SK-N-SH treated with all-trans-retinoic acid at 6 μM for 48 hours (cell line): ENCODE data around the gene MARS1.

Source experiments
- ARNTL ChIP-seq: fragments of 450-650 bp; formaldehyde crosslinking; IDR thresholded peaks from 2 replicates; pipeline ENCODE4 v1.5.0; 2020; ENCODE audit warnings: low read depth, mild to moderate bottlenecking, moderate library complexity, borderline replicate concordance
- BACH2 ChIP-seq: fragments of 250-450 bp; sonication (Bioruptor Pico); IDR thresholded peaks from 2 replicates; pipeline ENCODE4 v1.9.0; 2021; ENCODE audit warnings: mild to moderate bottlenecking, borderline replicate concordance
- GLIS3 ChIP-seq: fragments of 250-450 bp; sonication (Bioruptor Pico); IDR thresholded peaks from 2 replicates; pipeline ENCODE4 v1.5.0; 2020; ENCODE audit warnings: mild to moderate bottlenecking, moderate library complexity
- ISL1 ChIP-seq: fragments of 250-450 bp; sonication (Bioruptor Pico); IDR thresholded peaks from 2 replicates; pipeline ENCODE4 v2.1.2; 2022; ENCODE audit warnings: mild to moderate bottlenecking, moderate library complexity
- RARB ChIP-seq: fragments of 250-450 bp; sonication (Bioruptor Pico); IDR thresholded peaks from 2 replicates; pipeline ENCODE4 v1.8.0; 2021; ENCODE audit warnings: mild to moderate bottlenecking, moderate library complexity
- SNAI2 ChIP-seq: fragments of 250-450 bp; sonication (Bioruptor Pico); IDR thresholded peaks from 2 replicates; pipeline ENCODE4 v1.5.0; 2020; ENCODE audit warnings: mild to moderate bottlenecking, moderate library complexity
- TCF4 ChIP-seq: fragments of 250-450 bp; sonication (Bioruptor Pico); IDR thresholded peaks from 2 replicates; pipeline ENCODE4 v1.8.0; 2021; ENCODE audit warnings: mild to moderate bottlenecking, moderate library complexity, borderline replicate concordance
- ZNF70 ChIP-seq: fragments of 450-650 bp; formaldehyde crosslinking; IDR thresholded peaks from 2 replicates; pipeline ENCODE4 v1.5.0; 2020; ENCODE audit warnings: mild to moderate bottlenecking, moderate library complexity
- ZNF8 ChIP-seq: fragments of 450-650 bp; formaldehyde crosslinking; IDR thresholded peaks from 2 replicates; pipeline ENCODE4 v1.5.0; 2020; ENCODE audit warnings: mild to moderate bottlenecking, moderate library complexity
- TF ChIP-seq, protein P1 (sequence below): fragments of 250-450 bp; sonication (Bioruptor Pico); IDR thresholded peaks from 2 replicates; pipeline ENCODE4 v1.8.0; 2020; ENCODE audit warnings: mild to moderate bottlenecking, moderate library complexity, borderline replicate concordance
- TF ChIP-seq, protein P2 (sequence below): fragments of 250-450 bp; sonication (Bioruptor Pico); IDR thresholded peaks from 2 replicates; pipeline ENCODE4 v1.5.0; 2020; ENCODE audit warnings: mild to moderate bottlenecking, moderate library complexity

GRCh38 chr12:57517187-57517586 is 29.3 kb downstream of the MARS1 start:
- TF ChIP-seq RARB, result no peak
- TF ChIP-seq, protein P1, sequence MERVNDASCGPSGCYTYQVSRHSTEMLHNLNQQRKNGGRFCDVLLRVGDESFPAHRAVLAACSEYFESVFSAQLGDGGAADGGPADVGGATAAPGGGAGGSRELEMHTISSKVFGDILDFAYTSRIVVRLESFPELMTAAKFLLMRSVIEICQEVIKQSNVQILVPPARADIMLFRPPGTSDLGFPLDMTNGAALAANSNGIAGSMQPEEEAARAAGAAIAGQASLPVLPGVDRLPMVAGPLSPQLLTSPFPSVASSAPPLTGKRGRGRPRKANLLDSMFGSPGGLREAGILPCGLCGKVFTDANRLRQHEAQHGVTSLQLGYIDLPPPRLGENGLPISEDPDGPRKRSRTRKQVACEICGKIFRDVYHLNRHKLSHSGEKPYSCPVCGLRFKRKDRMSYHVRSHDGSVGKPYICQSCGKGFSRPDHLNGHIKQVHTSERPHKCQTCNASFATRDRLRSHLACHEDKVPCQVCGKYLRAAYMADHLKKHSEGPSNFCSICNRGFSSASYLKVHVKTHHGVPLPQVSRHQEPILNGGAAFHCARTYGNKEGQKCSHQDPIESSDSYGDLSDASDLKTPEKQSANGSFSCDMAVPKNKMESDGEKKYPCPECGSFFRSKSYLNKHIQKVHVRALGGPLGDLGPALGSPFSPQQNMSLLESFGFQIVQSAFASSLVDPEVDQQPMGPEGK (CRISPR knock-in tag), result no peak
- no peak for TF ChIP-seq TCF4 (CRISPR knock-in tag)
- TF ChIP-seq GLIS3 (CRISPR knock-in tag), result no peak
- TF ChIP-seq, protein P2, sequence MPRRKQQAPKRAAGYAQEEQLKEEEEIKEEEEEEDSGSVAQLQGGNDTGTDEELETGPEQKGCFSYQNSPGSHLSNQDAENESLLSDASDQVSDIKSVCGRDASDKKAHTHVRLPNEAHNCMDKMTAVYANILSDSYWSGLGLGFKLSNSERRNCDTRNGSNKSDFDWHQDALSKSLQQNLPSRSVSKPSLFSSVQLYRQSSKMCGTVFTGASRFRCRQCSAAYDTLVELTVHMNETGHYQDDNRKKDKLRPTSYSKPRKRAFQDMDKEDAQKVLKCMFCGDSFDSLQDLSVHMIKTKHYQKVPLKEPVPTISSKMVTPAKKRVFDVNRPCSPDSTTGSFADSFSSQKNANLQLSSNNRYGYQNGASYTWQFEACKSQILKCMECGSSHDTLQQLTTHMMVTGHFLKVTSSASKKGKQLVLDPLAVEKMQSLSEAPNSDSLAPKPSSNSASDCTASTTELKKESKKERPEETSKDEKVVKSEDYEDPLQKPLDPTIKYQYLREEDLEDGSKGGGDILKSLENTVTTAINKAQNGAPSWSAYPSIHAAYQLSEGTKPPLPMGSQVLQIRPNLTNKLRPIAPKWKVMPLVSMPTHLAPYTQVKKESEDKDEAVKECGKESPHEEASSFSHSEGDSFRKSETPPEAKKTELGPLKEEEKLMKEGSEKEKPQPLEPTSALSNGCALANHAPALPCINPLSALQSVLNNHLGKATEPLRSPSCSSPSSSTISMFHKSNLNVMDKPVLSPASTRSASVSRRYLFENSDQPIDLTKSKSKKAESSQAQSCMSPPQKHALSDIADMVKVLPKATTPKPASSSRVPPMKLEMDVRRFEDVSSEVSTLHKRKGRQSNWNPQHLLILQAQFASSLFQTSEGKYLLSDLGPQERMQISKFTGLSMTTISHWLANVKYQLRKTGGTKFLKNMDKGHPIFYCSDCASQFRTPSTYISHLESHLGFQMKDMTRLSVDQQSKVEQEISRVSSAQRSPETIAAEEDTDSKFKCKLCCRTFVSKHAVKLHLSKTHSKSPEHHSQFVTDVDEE (CRISPR knock-in tag), result no peak
- TF ChIP-seq ZNF70 (CRISPR knock-in tag), result no peak
- no peak for TF ChIP-seq ARNTL (CRISPR knock-in tag)
- TF ChIP-seq BACH2, result no peak
- TF ChIP-seq SNAI2, result no peak
- TF ChIP-seq ISL1 (CRISPR knock-in tag), result no peak
- no peak for TF ChIP-seq ZNF8 (CRISPR knock-in tag)
